B cell (primary cell): ENCODE measurements around the gene TAF1B. TPM values are rescaled to one million over a fixed set of nuclear protein-coding genes. Genes with fewer than 3 reads are reported as not detected.

Experiments used
- ATAC-seq: fragments of 200-7000 bp; cut with Tn5 transposase; one replicate; pipeline ENCODE4 v1.10.0; 2021; ENCODE audit warnings: low read depth, mild to moderate bottlenecking, moderate number of reproducible peaks, moderate library complexity
- CTCF ChIA-PET: fragments of 350-600 bp; sonication (Branson Sonifier 250); formaldehyde crosslinking; loops from one replicate; lab custom pipeline; 2021; ENCODE audit warnings: antibody characterized with exemption, inconsistent platforms; lab: Charles Lee
- POLR2A ChIA-PET: fragments of 350-600 bp; sonication (Branson Sonifier 250); formaldehyde crosslinking; loops from one replicate; lab custom pipeline; 2021; ENCODE audit warnings: antibody characterized with exemption; lab: Charles Lee
- DNase-seq: peaks from one replicate; pipeline ENCODE4 v3.0.0; 2013
- H2AFZ ChIP-seq: 2 replicates; pipeline ENCODE4 v1.6.1; 2012; ENCODE audit warnings: mild to moderate bottlenecking, low read depth, low read length; ENCODE audit not compliant: insufficient read depth, poor library complexity, severe bottlenecking
- H3K27ac ChIP-seq, 2 donors: 1 replicate in 1 of 2; 2 replicates in 1 of 2; pipeline ENCODE4 v1.5.1; 2012 to 2013; ENCODE audit warnings: low read length in 2 of 2, mild to moderate bottlenecking in 2 of 2, moderate library complexity in 1 of 2
- H3K27me3 ChIP-seq, 4 experiments: fragments of 200-600 bp in 1 of 4; sonication (generic) in 1 of 4; replicated peaks in 1 of 4; 1 replicate in 2 of 4; 2 replicates in 2 of 4; pipeline versions ENCODE4 v1.6.1 to v1.7.0; 2013 to 2016; ENCODE audit warnings: low read length in 3 of 4, mild to moderate bottlenecking in 2 of 4, mixed read lengths in 1 of 4, moderate library complexity in 1 of 4; ENCODE audit not compliant: insufficient read depth in 4 of 4, control insufficient read depth in 3 of 4; ENCODE audit errors: control extremely low read depth in 1 of 4
- H3K36me3 ChIP-seq, 2 experiments: replicated peaks in 1 of 2; 1 replicate in 1 of 2; 2 replicates in 1 of 2; pipeline versions ENCODE4 v1.6.1 to v1.7.1; 2013; ENCODE audit warnings: low read length in 1 of 2; ENCODE audit not compliant: insufficient read depth in 2 of 2, control insufficient read depth in 1 of 2; ENCODE audit errors: control extremely low read depth in 1 of 2, extremely low read depth in 1 of 2
- H3K4me1 ChIP-seq, 2 donors: fragments of 200-600 bp in 1 of 2; sonication (generic) in 1 of 2; 1 replicate in 1 of 2; 2 replicates in 1 of 2; pipeline versions ENCODE4 v1.5.1 to v1.6.1; 2013 to 2017; ENCODE audit warnings: low read length in 2 of 2; ENCODE audit not compliant: control insufficient read depth in 2 of 2, insufficient read depth in 2 of 2
- H3K4me2 ChIP-seq: replicated peaks from 2 replicates; pipeline ENCODE3; 2012; ENCODE audit warnings: mild to moderate bottlenecking, low read depth, low read length; ENCODE audit not compliant: poor library complexity, severe bottlenecking
- H3K4me3 ChIP-seq, 5 experiments: fragments of 200-600 bp in 1 of 5; sonication (generic) in 1 of 5; 1 replicate in 3 of 5; 2 replicates in 2 of 5; pipeline versions ENCODE4 v1.5.1 to v1.7.0; 2011 to 2016; ENCODE audit warnings: low read length in 4 of 5, mild to moderate bottlenecking in 4 of 5, low read depth in 2 of 5, control low read depth in 1 of 5, moderate library complexity in 1 of 5; ENCODE audit not compliant: insufficient read depth in 1 of 5; ENCODE audit errors: control extremely low read depth in 1 of 5, extremely low read depth in 1 of 5
- H3K79me2 ChIP-seq: fragments of 200-600 bp; sonication (generic); one replicate; pipeline ENCODE4 v1.6.0; 2016; ENCODE audit warnings: low read length; ENCODE audit not compliant: control insufficient read depth, insufficient read depth
- H3K9ac ChIP-seq: fragments of 200-600 bp; sonication (generic); 2 replicates; pipeline ENCODE4 v1.6.1; 2017; ENCODE audit warnings: mild to moderate bottlenecking, low read length, moderate library complexity
- H3K9me3 ChIP-seq, 3 donors: one replicate each; pipeline versions ENCODE4 v1.6.1 to v1.7.1; 2013; ENCODE audit warnings: low read length in 2 of 3; ENCODE audit not compliant: control insufficient read depth in 2 of 3, insufficient read depth in 1 of 3; ENCODE audit errors: control extremely low read depth in 1 of 3
- H4K20me1 ChIP-seq: 2 replicates; pipeline ENCODE4 v1.6.0; 2012; ENCODE audit warnings: mild to moderate bottlenecking, low read length; ENCODE audit not compliant: insufficient read depth, control insufficient read depth, poor library complexity, severe bottlenecking
- H3K27ac Mint-ChIP-seq: one replicate; pipeline ENCODE4 v1.8.0; 2021; ENCODE audit warnings: mixed read lengths
- H3K27me3 Mint-ChIP-seq: one replicate; pipeline ENCODE4 v1.8.0; 2021; ENCODE audit warnings: mixed read lengths
- H3K4me1 Mint-ChIP-seq: one replicate; pipeline ENCODE4 v1.8.0; 2021; ENCODE audit warnings: mixed read lengths
- H3K4me3 Mint-ChIP-seq: one replicate; pipeline ENCODE4 v1.8.0; 2021; ENCODE audit warnings: mixed read lengths
- H3K9me3 Mint-ChIP-seq: one replicate; pipeline ENCODE4 v1.8.0; 2022; ENCODE audit warnings: mixed read lengths; ENCODE audit not compliant: insufficient read depth
- CTCF ChIP-seq: fragments of 200-600 bp; IDR thresholded peaks from one replicate; pipeline ENCODE4 v1.8.0; 2022; ENCODE audit warnings: antibody characterized with exemption, mild to moderate bottlenecking
- EZH2 ChIP-seq: IDR thresholded peaks from 2 replicates; pipeline ENCODE4 v1.6.1; 2012; ENCODE audit warnings: borderline replicate concordance, low read depth, mild to moderate bottlenecking, moderate library complexity, low read length; ENCODE audit not compliant: insufficient read depth, poor library complexity, severe bottlenecking
- WGBS: methylation state at CpG from one replicate; pipeline ENCODE4 v1.1.5; 2013; ENCODE audit warnings: missing lambda C conversion rate; ENCODE audit not compliant: insufficient coverage; 5-methylcytosine and 5-hydroxymethylcytosine counted together
- intact Hi-C: fragments of 100-400 bp; cut with micrococcal nuclease; formaldehyde crosslinking; loops from one replicate; pipeline ENCODE4 v1.10.0; 2022
- polyA plus RNA-seq: library from polyadenylated mRNA; depleted of rRNA; stranded (reverse); fragments of >200 nt; gene quantifications from 2 replicates; pipeline ENCODE4 v1.2.3, GENCODE V29; 2012
- total RNA-seq, 2 donors: library from RNA; stranded (reverse); fragments of 120-200 nt in 1 of 2; gene quantifications; 1 replicate in 1 of 2; 2 replicates in 1 of 2; pipeline versions ENCODE4 v1.2.3 to v1.2.4, GENCODE V29; 2013 to 2022

The TAF1B gene
- total and polyA plus RNA-seq, 2 donors (not counting 1 experiment from before 2014, with no cell fraction given) = 4.5 to 25.5 TPM

DNA sequence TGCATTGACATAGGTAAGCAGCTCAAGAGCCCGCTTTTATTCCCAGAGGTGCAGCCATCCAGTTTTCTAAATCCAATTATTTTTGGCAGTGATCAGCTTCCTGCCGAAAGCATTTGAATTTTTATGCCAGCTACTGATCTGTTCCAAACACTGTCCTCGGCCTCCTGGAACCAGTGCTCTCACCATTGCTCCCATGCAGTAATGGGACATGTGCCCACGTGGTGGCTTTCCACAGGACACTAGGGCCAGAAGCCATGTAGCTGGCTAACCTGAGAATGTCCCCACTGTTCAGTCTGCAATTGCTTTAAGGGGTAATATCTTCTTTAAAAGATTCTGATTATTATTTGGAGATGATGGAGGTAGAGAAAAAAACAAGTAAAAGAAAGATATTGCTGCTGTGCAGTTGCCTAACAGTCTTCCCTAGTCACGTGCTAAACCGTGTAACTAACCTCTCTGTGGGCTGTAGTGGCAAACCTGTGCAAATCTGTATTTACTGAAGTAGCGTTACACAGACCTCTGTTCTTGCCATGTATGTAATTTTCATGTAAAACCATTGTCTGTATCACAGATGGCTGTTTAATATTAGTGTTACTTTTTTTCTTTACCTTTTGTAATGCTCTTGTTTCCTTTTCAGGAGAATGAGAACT, 121.2 kb downstream of the TAF1B start:
- ATAC-seq = no peak
- Mint-ChIP-seq H3K4me1 (peaks cover 17% of the 10 kb centered on the region), H3K27ac (no peak overlapping the region), H3K27me3 (peaks cover 5% of the 10 kb centered on the region), H3K4me3 (no peak overlapping the region), H3K9me3 (no peaks in the 10 kb centered on the region)
- peaks cover 8 to 11% of the 10 kb centered on the region in 2 donors for H3K4me1 ChIP-seq
- POLR2A ChIA-PET = interaction anchor here (0.7 kb wide), 1 partner anchor 84 kb away, joined by 3 read pairs; no protein-coding TSS in a partner anchor
- no peaks in the 10 kb centered on the region for H3K36me3 ChIP-seq
- CTCF ChIA-PET = interaction anchor here (0.7 to 1.7 kb wide), 2 partner anchors 20 to 166 kb away, joined by 6 read pairs; no protein-coding TSS in a partner anchor
- H2AFZ ChIP-seq = no peak overlapping the region
- no peak for TF ChIP-seq EZH2
- no peak for TF ChIP-seq CTCF
- intact Hi-C loops = loop anchor here (5.0 kb wide), 1 partner anchor 322 kb away; no protein-coding TSS in a partner anchor
- H3K27ac ChIP-seq = no peak overlapping the region
- no peak overlapping the region for H3K4me2 ChIP-seq
- no peaks in the 10 kb centered on the region for H3K27me3 ChIP-seq
- H3K9me3 ChIP-seq = no peaks in the 10 kb centered on the region
- H3K4me3 ChIP-seq = no peak overlapping the region
- H3K79me2 ChIP-seq = no peaks in the 10 kb centered on the region
- whole genome bisulfite sequencing = 100% methylated on average over 4 of the region's 7 CpGs
- H4K20me1 ChIP-seq = no peaks in the 10 kb centered on the region
- DNase-seq = no peak
- H3K9ac ChIP-seq = no peak overlapping the region

GRCh38 chr2:9965119-9965822, 122.0 kb downstream of the TAF1B start:
- Mint-ChIP-seq H3K9me3 (no peaks in the 10 kb centered on the region), H3K27me3 (peaks cover 5% of the 10 kb centered on the region), H3K27ac (no peak overlapping the region), H3K4me3 (no peak overlapping the region), H3K4me1 (peaks cover 17% of the 10 kb centered on the region)
- Histone ChIP-seq H3K27me3 (no peaks in the 10 kb centered on the region), H3K4me3 (no peak overlapping the region), H3K36me3 (no peaks in the 10 kb centered on the region), H3K79me2 (no peaks in the 10 kb centered on the region), H4K20me1 (no peaks in the 10 kb centered on the region), H3K4me1 (peaks cover 8 to 11% of the 10 kb centered on the region in 2 donors), H3K27ac (no peak overlapping the region), H2AFZ (no peak overlapping the region), H3K9me3 (no peaks in the 10 kb centered on the region), H3K9ac (no peak overlapping the region), H3K4me2 (no peak overlapping the region)
- no peak for DNase-seq
- no peak for ATAC-seq
- ChIA-PET CTCF (interaction anchor here (0.7 to 1.7 kb wide), 2 partner anchors 19 to 166 kb away, joined by 6 read pairs; no protein-coding TSS in a partner anchor), POLR2A (no interaction called here)
- no peak for TF ChIP-seq EZH2
- TF ChIP-seq CTCF = no peak
- no CpG with 5 or more reads among the region's 8 CpGs for WGBS
- intact Hi-C loops = loop anchor here (5.0 kb wide), 1 partner anchor 123 kb away; the partner anchor contains the start of gene TAF1B
